Neural cell (in vitro differentiated cells): Measurements from ENCODE around the gene MCC. TPM values are rescaled to one million over a fixed set of nuclear protein-coding genes. Genes with fewer than 3 reads are reported as not detected.

Experiments used
- H2AFZ ChIP-seq: fragments of 200-600, 300-800 bp; sonication (generic), shearing (Covaris generic); 2 replicates; pipeline ENCODE4 v1.6.0; 2014; ENCODE audit warnings: low read depth, mild to moderate bottlenecking, antibody characterized with exemption, low read length, moderate library complexity
- H3F3A ChIP-seq: fragments of 200-600 bp; shearing (Covaris generic); 2 replicates; pipeline ENCODE4 v1.6.1; 2016; ENCODE audit warnings: mild to moderate bottlenecking, moderate library complexity, mixed read lengths, antibody characterized with exemption, low read length; ENCODE audit not compliant: insufficient read depth, poor library complexity, severe bottlenecking
- H3K27ac ChIP-seq: fragments of 200-600, 300-800 bp; sonication (generic), shearing (Covaris generic); 2 replicates; pipeline ENCODE4 v1.5.1; 2014; ENCODE audit warnings: mild to moderate bottlenecking, low read length, moderate library complexity
- H3K27me3 ChIP-seq: fragments of 300-800, 200-600 bp; sonication (generic), shearing (Covaris generic); 2 replicates; pipeline ENCODE4 v1.6.0; 2014; ENCODE audit warnings: mild to moderate bottlenecking, low read depth, low read length, moderate library complexity; ENCODE audit not compliant: insufficient read depth
- H3K36me3 ChIP-seq: fragments of 300-800, 200-600 bp; sonication (generic), shearing (Covaris generic); 2 replicates; pipeline ENCODE4 v1.5.1; 2014; ENCODE audit warnings: mild to moderate bottlenecking, antibody characterized with exemption, low read length, moderate library complexity; ENCODE audit not compliant: insufficient read depth
- H3K4me2 ChIP-seq: fragments of 300-800, 200-600 bp; sonication (generic), shearing (Covaris generic); 2 replicates; pipeline ENCODE4 v1.6.0; 2014; ENCODE audit warnings: mild to moderate bottlenecking, low read length
- H3K4me3 ChIP-seq: fragments of 300-800, 200-600 bp; sonication (generic), shearing (Covaris generic); 2 replicates; pipeline ENCODE4 v1.5.1; 2014; ENCODE audit warnings: mild to moderate bottlenecking, low read length, moderate library complexity
- H3K79me2 ChIP-seq: fragments of 200-600 bp; shearing (Covaris generic); replicated peaks from 2 replicates; pipeline ENCODE4 v1.6.0; 2014; ENCODE audit warnings: mild to moderate bottlenecking, low read length, moderate library complexity; ENCODE audit not compliant: insufficient read depth
- H3K9ac ChIP-seq: fragments of 300-800, 200-600 bp; sonication (generic), shearing (Covaris generic); 2 replicates; pipeline ENCODE4 v1.6.1; 2016; ENCODE audit warnings: mild to moderate bottlenecking, low read length, mixed read lengths
- H3K9me2 ChIP-seq: fragments of 200-600 bp; shearing (Covaris generic); 2 replicates; pipeline ENCODE4 v1.6.1; 2016; ENCODE audit warnings: mild to moderate bottlenecking, low read length, mixed read lengths; ENCODE audit not compliant: insufficient read depth
- H3K9me3 ChIP-seq: fragments of 200-600, 300-800 bp; sonication (generic), shearing (Covaris generic); 2 replicates; pipeline ENCODE4 v1.6.1; 2016; ENCODE audit warnings: mild to moderate bottlenecking, mixed run types, low read length, moderate library complexity, mixed read lengths
- H4K20me1 ChIP-seq: fragments of 200-600 bp; shearing (Covaris generic); 2 replicates; pipeline ENCODE4 v1.6.1; 2016; ENCODE audit warnings: mild to moderate bottlenecking, mixed run types; ENCODE audit not compliant: insufficient read depth
- CTCF ChIP-seq: fragments of 450-650 bp; IDR thresholded peaks from 2 replicates; pipeline ENCODE4 v1.5.1; 2014; ENCODE audit warnings: antibody characterized with exemption, mild to moderate bottlenecking, moderate library complexity; ENCODE audit not compliant: poor library complexity, severe bottlenecking
- EP300 ChIP-seq: fragments of 450-650 bp; conservative IDR thresholded peaks from 2 replicates; pipeline ENCODE4 v1.6.1; 2014; ENCODE audit warnings: antibody characterized with exemption, mild to moderate bottlenecking, moderate library complexity; ENCODE audit not compliant: poor library complexity, severe bottlenecking
- EZH2 ChIP-seq: fragments of 200-600, 300-800 bp; shearing (Covaris generic), sonication (generic); IDR thresholded peaks from 2 replicates; pipeline ENCODE4 v1.6.1; 2014; ENCODE audit warnings: antibody characterized with exemption, low read length, borderline replicate concordance, mild to moderate bottlenecking; ENCODE audit not compliant: insufficient read depth, poor library complexity, severe bottlenecking
- MXI1 ChIP-seq: fragments of 450-650 bp; conservative IDR thresholded peaks from 2 replicates; pipeline ENCODE4 v1.6.1; 2014; ENCODE audit warnings: antibody characterized with exemption, mild to moderate bottlenecking; ENCODE audit not compliant: poor library complexity, severe bottlenecking
- POLR2AphosphoS5 ChIP-seq: IDR thresholded peaks from 2 replicates; pipeline ENCODE4 v1.6.1; 2012
- RAD21 ChIP-seq: fragments of 450-650 bp; conservative IDR thresholded peaks from 2 replicates; pipeline ENCODE4 v1.6.1; 2014; ENCODE audit warnings: antibody characterized with exemption, mild to moderate bottlenecking, moderate library complexity
- REST ChIP-seq: IDR thresholded peaks from 2 replicates; pipeline ENCODE4 v1.6.1; 2012; ENCODE audit warnings: borderline replicate concordance
- SMC3 ChIP-seq: fragments of 450-650 bp; conservative IDR thresholded peaks from 2 replicates; pipeline ENCODE4 v1.6.1; 2014; ENCODE audit warnings: antibody characterized with exemption, mild to moderate bottlenecking, moderate library complexity; ENCODE audit not compliant: poor library complexity
- TAF1 ChIP-seq: IDR thresholded peaks from 2 replicates; pipeline ENCODE4 v1.6.1; 2012; ENCODE audit warnings: low read depth
- polyA plus RNA-seq: library from polyadenylated mRNA; depleted of rRNA; stranded (reverse); fragments of >200 nt; gene quantifications from 2 replicates; pipeline ENCODE4 v1.2.3, GENCODE V29; 2014

The MCC gene
- polyA plus RNA-seq, 1 donor from 2014 or later = 2.2 TPM

- H3K9me3 ChIP-seq = no peaks in the 10 kb centered on the region
- TF ChIP-seq SMC3 (no peak), REST (no peak), TAF1 (no peak), POLR2AphosphoS5 (no peak), MXI1 (no peak), RAD21 (no peak), EP300 (no peak), CTCF (no peak), EZH2 (no peak)
- H3K27me3 ChIP-seq = no peaks in the 10 kb centered on the region
- H3K9me2 ChIP-seq = no peaks in the 10 kb centered on the region
- no peak overlapping the region for H3K27ac ChIP-seq
- H3K79me2 ChIP-seq = no peaks in the 10 kb centered on the region
- H3K4me3 ChIP-seq = no peak overlapping the region
- H3K4me2 ChIP-seq = no peak overlapping the region
- H4K20me1 ChIP-seq = no peaks in the 10 kb centered on the region
- H3K36me3 ChIP-seq = no peaks in the 10 kb centered on the region
- H2AFZ ChIP-seq = no peak overlapping the region
- no peak overlapping the region for H3K9ac ChIP-seq
- no peaks in the 10 kb centered on the region for H3F3A ChIP-seq
Measured at GRCh38 chr5:113215401-113216060, 272.7 kb downstream of the MCC start.

GRCh38 chr5:113214606-113215323 lies 273.5 kb downstream of the MCC start:
- Histone ChIP-seq H3K79me2 (no peaks in the 10 kb centered on the region), H3K9ac (no peak overlapping the region), H2AFZ (no peak overlapping the region), H3F3A (no peaks in the 10 kb centered on the region), H3K9me2 (no peaks in the 10 kb centered on the region), H3K4me2 (no peak overlapping the region), H3K27ac (no peak overlapping the region), H3K9me3 (no peaks in the 10 kb centered on the region), H3K27me3 (no peaks in the 10 kb centered on the region), H3K4me3 (no peak overlapping the region), H3K36me3 (no peaks in the 10 kb centered on the region), H4K20me1 (no peaks in the 10 kb centered on the region)
- no peak for TF ChIP-seq EP300
